H1 (cell line): ENCODE results near the gene MINDY3. TPM values are rescaled to one million over a fixed set of nuclear protein-coding genes. Genes with fewer than 3 reads are reported as not detected.

Experiments used
- CTCF ChIA-PET: fragments of 300-600 bp; sonication (Branson Sonifier 250); formaldehyde crosslinking; loops from one replicate; lab custom pipeline; 2021; ENCODE audit not compliant: partially characterized antibody; lab: Charles Lee
- POLR2A ChIA-PET: fragments of 300-600 bp; sonication (Branson Sonifier 250); formaldehyde crosslinking; loops from one replicate; lab custom pipeline; 2021; ENCODE audit warnings: inconsistent platforms; ENCODE audit not compliant: partially characterized antibody; lab: Charles Lee
- DNase-seq, 2 experiments: peaks; one replicate each; pipeline versions ENCODE4 v3.0.0 to v3.0.0-alpha.2; 2010 to 2022; ENCODE audit warnings: low spot score in 2 of 2, low read depth in 1 of 2, mixed read lengths in 1 of 2
- FAIRE-seq: peaks from 2 replicates; lab custom pipeline; 2011; peaks lifted over from hg19 to GRCh38; lab: Jason Lieb, UNC
- H2AFZ ChIP-seq: 2 replicates; pipeline ENCODE4 v1.8.1; 2012; ENCODE audit warnings: low read length, inconsistent platforms
- H2AK5ac ChIP-seq: 2 replicates; pipeline ENCODE4 v1.6.1; 2013; ENCODE audit warnings: low read depth, low read length
- H2BK120ac ChIP-seq: replicated peaks from 2 replicates; pipeline ENCODE3; 2013; ENCODE audit warnings: low read depth, low read length, inconsistent platforms
- H2BK12ac ChIP-seq: 2 replicates; pipeline ENCODE4 v1.6.1; 2013; ENCODE audit warnings: low read depth, low read length
- H2BK15ac ChIP-seq: 2 replicates; pipeline ENCODE4 v1.6.1; 2013; ENCODE audit warnings: low read length
- H2BK20ac ChIP-seq: 2 replicates; pipeline ENCODE4 v1.6.1; 2013; ENCODE audit warnings: low read length
- H2BK5ac ChIP-seq: 2 replicates; pipeline ENCODE4 v1.6.1; 2013; ENCODE audit warnings: low read depth, low read length
- H3K14ac ChIP-seq: 2 replicates; pipeline ENCODE4 v1.6.1; 2013; ENCODE audit warnings: inconsistent platforms; ENCODE audit not compliant: insufficient read length
- H3K18ac ChIP-seq: 2 replicates; pipeline ENCODE4 v1.6.1; 2013; ENCODE audit warnings: low read length; ENCODE audit errors: extremely low read depth
- H3K23ac ChIP-seq: 2 replicates; pipeline ENCODE4 v1.6.1; 2013; ENCODE audit warnings: inconsistent platforms; ENCODE audit not compliant: insufficient read length
- H3K23me2 ChIP-seq: 2 replicates; pipeline ENCODE4 v1.6.1; 2013; ENCODE audit warnings: low read depth, low read length
- H3K27ac ChIP-seq: 2 replicates; pipeline ENCODE4 v1.6.1; 2011; ENCODE audit warnings: low read depth, low read length, inconsistent platforms
- H3K27me3 ChIP-seq, 4 experiments: replicated peaks in 1 of 4; 1 replicate in 1 of 4; 2 replicates in 3 of 4; pipeline versions ENCODE4 v1.6.1 to v1.8.1; 2011 to 2013; ENCODE audit warnings: low read length in 3 of 4, mild to moderate bottlenecking in 3 of 4, inconsistent platforms in 2 of 4, mixed read lengths in 2 of 4, moderate library complexity in 1 of 4; ENCODE audit not compliant: control insufficient read depth in 3 of 4, insufficient read depth in 3 of 4; ENCODE audit errors: extremely low read depth in 1 of 4
- H3K36me3 ChIP-seq, 4 experiments: 2 replicates each; pipeline versions ENCODE4 v1.6.1 to v1.8.1; 2011 to 2013; ENCODE audit warnings: mild to moderate bottlenecking in 4 of 4, low read length in 3 of 4, moderate library complexity in 2 of 4, control low read depth in 1 of 4, inconsistent platforms in 1 of 4; ENCODE audit not compliant: insufficient read depth in 4 of 4, control insufficient read depth in 2 of 4
- H3K4ac ChIP-seq: replicated peaks from 2 replicates; pipeline ENCODE3; 2013; ENCODE audit warnings: low read length, low read depth, mixed read lengths, inconsistent platforms; ENCODE audit not compliant: insufficient read length
- H3K4me1 ChIP-seq, 4 experiments: replicated peaks in 1 of 4; 1 replicate in 1 of 4; 2 replicates in 3 of 4; pipeline versions ENCODE4 v1.6.1 to v1.8.1; 2011 to 2013; ENCODE audit warnings: low read length in 3 of 4, inconsistent platforms in 2 of 4, mixed read lengths in 1 of 4; ENCODE audit not compliant: insufficient read depth in 4 of 4, control insufficient read depth in 3 of 4
- H3K4me2 ChIP-seq, 2 experiments: 2 replicates each; pipeline versions ENCODE4 v1.6.1 to v1.8.1; 2011 to 2013; ENCODE audit warnings: low read depth in 2 of 2, low read length in 2 of 2, control low read depth in 1 of 2, inconsistent platforms in 1 of 2, mild to moderate bottlenecking in 1 of 2; ENCODE audit not compliant: insufficient read depth in 1 of 2
- H3K4me3 ChIP-seq, 4 experiments: fragments of 200-600, 300-600 bp in 1 of 4; sonication (generic), shearing (Covaris generic), sonication (Bioruptor Twin) in 1 of 4; 2 replicates each; pipeline versions ENCODE4 v1.5.1 to v1.8.1; 2011 to 2016; ENCODE audit warnings: low read length in 4 of 4, low read depth in 3 of 4, control low read depth in 2 of 4, inconsistent platforms in 2 of 4, mild to moderate bottlenecking in 2 of 4, mixed read lengths in 1 of 4, moderate library complexity in 1 of 4; ENCODE audit not compliant: insufficient read depth in 2 of 4; ENCODE audit errors: extremely low read depth in 1 of 4
- H3K56ac ChIP-seq: replicated peaks from 2 replicates; pipeline ENCODE3; 2013; ENCODE audit warnings: low read depth, mild to moderate bottlenecking, mixed read lengths, low read length, inconsistent platforms; ENCODE audit not compliant: insufficient read length
- H3K79me1 ChIP-seq: 2 replicates; pipeline ENCODE4 v1.6.1; 2013; ENCODE audit warnings: low read depth, low read length, control low read depth
- H3K79me2 ChIP-seq, 2 experiments: 2 replicates each; pipeline versions ENCODE4 v1.6.1 to v1.8.1; 2012 to 2013; ENCODE audit warnings: low read length in 2 of 2, mild to moderate bottlenecking in 2 of 2, inconsistent platforms in 1 of 2; ENCODE audit not compliant: insufficient read depth in 2 of 2, control insufficient read depth in 1 of 2
- H3K9ac ChIP-seq, 4 experiments: replicated peaks in 1 of 4; 1 replicate in 1 of 4; 2 replicates in 3 of 4; pipeline versions ENCODE4 v1.6.1 to v1.8.1; 2011 to 2013; ENCODE audit warnings: low read depth in 3 of 4, low read length in 3 of 4, control low read depth in 2 of 4, mild to moderate bottlenecking in 2 of 4, moderate library complexity in 2 of 4, inconsistent platforms in 1 of 4; ENCODE audit errors: extremely low read depth in 1 of 4
- H3K9me3 ChIP-seq, 2 experiments: 2 replicates each; pipeline versions ENCODE4 v1.6.1 to v1.8.1; 2012 to 2013; ENCODE audit warnings: mild to moderate bottlenecking in 2 of 2, moderate library complexity in 2 of 2, control low read depth in 1 of 2, inconsistent platforms in 1 of 2, low read depth in 1 of 2, low read length in 1 of 2, mixed read lengths in 1 of 2; ENCODE audit not compliant: insufficient read depth in 2 of 2
- H4K20me1 ChIP-seq, 2 experiments: replicated peaks in 1 of 2; 2 replicates each; pipeline versions ENCODE3 to v1.8.1; 2011 to 2013; ENCODE audit warnings: inconsistent platforms in 2 of 2, low read length in 2 of 2, mild to moderate bottlenecking in 1 of 2; ENCODE audit not compliant: insufficient read depth in 2 of 2, control insufficient read depth in 1 of 2
- H4K5ac ChIP-seq: 2 replicates; pipeline ENCODE4 v1.6.1; 2013; ENCODE audit warnings: low read length, low read depth, mixed read lengths, inconsistent platforms; ENCODE audit not compliant: insufficient read length
- H4K8ac ChIP-seq: 2 replicates; pipeline ENCODE4 v1.8.0; 2013; ENCODE audit warnings: mild to moderate bottlenecking, moderate library complexity, low read length, inconsistent platforms; ENCODE audit not compliant: insufficient read depth; ENCODE audit errors: extremely low read depth
- H4K91ac ChIP-seq: replicated peaks from 2 replicates; pipeline ENCODE3; 2013; ENCODE audit warnings: low read length, mixed read lengths, inconsistent platforms; ENCODE audit not compliant: insufficient read length
- CBX8 ChIP-seq: fragments of 300-800, 300-1000 bp; sonication (generic); IDR thresholded peaks from 2 replicates; pipeline ENCODE4 v1.7.1; 2016; ENCODE audit warnings: low read depth, low read length, borderline replicate concordance
- CEBPB ChIP-seq: IDR thresholded peaks from 2 replicates; pipeline ENCODE4 v1.6.1; 2012; ENCODE audit warnings: low read depth, low read length
- EGR1 ChIP-seq: IDR thresholded peaks from 2 replicates; pipeline ENCODE4 v1.6.1; 2011; ENCODE audit warnings: low read depth, low read length, borderline replicate concordance
- EP300 ChIP-seq, 2 experiments: IDR thresholded peaks; 1 replicate in 1 of 2; 2 replicates in 1 of 2; pipeline ENCODE4 v1.6.1; 2011 to 2012; ENCODE audit warnings: low read depth in 2 of 2, low read length in 2 of 2, mild to moderate bottlenecking in 2 of 2, borderline replicate concordance in 1 of 2, inconsistent platforms in 1 of 2, moderate library complexity in 1 of 2
- FOSL1 ChIP-seq: IDR thresholded peaks from 2 replicates; pipeline ENCODE4 v1.6.1; 2011; ENCODE audit warnings: mild to moderate bottlenecking, low read depth, low read length, moderate library complexity; ENCODE audit not compliant: insufficient read depth
- GABPA ChIP-seq: IDR thresholded peaks from 2 replicates; pipeline ENCODE4 v1.6.1; 2011; ENCODE audit warnings: mild to moderate bottlenecking, low read length, moderate library complexity, borderline replicate concordance; ENCODE audit not compliant: insufficient read depth
- NRF1 ChIP-seq: IDR thresholded peaks from 2 replicates; pipeline ENCODE4 v1.6.1; 2011; ENCODE audit warnings: mild to moderate bottlenecking, low read depth, low read length, improper control_type of control experiment
- POLR2AphosphoS5 ChIP-seq: IDR thresholded peaks from 2 replicates; pipeline ENCODE4 v1.6.1; 2011; ENCODE audit warnings: low read depth, low read length
- SP2 ChIP-seq: IDR thresholded peaks from 2 replicates; pipeline ENCODE4 v1.6.1; 2012; ENCODE audit warnings: mild to moderate bottlenecking, low read length, inconsistent platforms
- SP4 ChIP-seq: IDR thresholded peaks from 2 replicates; pipeline ENCODE4 v1.6.1; 2012; ENCODE audit warnings: low read length, inconsistent platforms
- TAF7 ChIP-seq: optimal IDR thresholded peaks from 2 replicates; pipeline ENCODE3; 2011; ENCODE audit warnings: low read depth, mild to moderate bottlenecking, inconsistent platforms, low read length, moderate library complexity, borderline replicate concordance
- YY1 ChIP-seq: IDR thresholded peaks from 2 replicates; pipeline ENCODE4 v1.6.1; 2011; ENCODE audit warnings: low read depth, mild to moderate bottlenecking, low read length
- WGBS, 2 experiments: shearing (Covaris generic) in 1 of 2; methylation state at CpG; one replicate each; pipeline versions ENCODE4 v1.1.6 to v1.1.7; 2013 to 2015; ENCODE audit warnings: low lambda C conversion rate in 2 of 2, mixed read lengths in 2 of 2, inconsistent platforms in 1 of 2, low coverage in 1 of 2, missing lambda C conversion rate in 1 of 2; ENCODE audit not compliant: insufficient replicate concordance in 2 of 2, insufficient coverage in 1 of 2, insufficient read length in 1 of 2; ENCODE audit errors: extremely low coverage in 1 of 2, missing lambda C conversion rate in 1 of 2; 5-methylcytosine and 5-hydroxymethylcytosine counted together
- polyA plus RNA-seq, 7 experiments: library from polyadenylated mRNA; depleted of rRNA in 3 of 7; stranded (reverse) in 5 of 7; unstranded in 2 of 7; fragments of >200 nt in 5 of 7; fragments of 200-250 nt in 2 of 7; gene quantifications; 1 replicate in 5 of 7; 2 replicates in 1 of 7; 4 replicates in 1 of 7; pipeline versions ENCODE4 v1.2.1 to v1.2.3, GENCODE V29; 2011 to 2013; ENCODE audit warnings: missing spikeins in 2 of 7, mixed read lengths in 2 of 7
- total RNA-seq: library from RNA; stranded (reverse); fragmentation: NEBNext Ultra II Directional; extraction: Animal tissue kit (Norgen Biotek cat#: 25700); gene quantifications from 2 replicates; pipeline ENCODE4 v1.2.1, GENCODE V29; 2021
- TF ChIP-seq, protein P1 (sequence below): IDR thresholded peaks from 2 replicates; pipeline ENCODE4 v1.6.1; 2012; ENCODE audit warnings: inconsistent platforms

The MINDY3 gene
- total and polyA plus RNA-seq, 2 of the 8 experiments (the other 6 are each of a cell fraction or from before 2014, with no cell fraction given): 4.6 to 13.6 TPM

DNA sequence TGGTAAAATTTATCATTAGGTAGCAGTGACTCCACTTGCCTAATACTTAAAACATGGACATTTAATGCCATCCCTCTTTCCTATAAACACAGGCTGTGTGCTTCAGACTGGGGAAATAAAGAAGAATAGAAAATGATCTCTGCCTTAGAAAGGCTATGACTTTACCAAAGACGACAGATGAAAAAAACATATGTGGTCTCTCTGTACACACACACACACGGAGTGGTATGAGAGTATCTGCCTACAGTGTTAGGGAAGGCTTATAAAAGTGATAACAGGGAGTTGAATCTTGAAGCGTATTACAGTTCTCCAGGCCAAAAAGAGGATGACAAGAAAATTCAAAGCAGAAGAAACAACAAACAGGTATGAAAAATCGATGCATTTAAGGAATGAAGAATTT is 38.2 kb downstream of the MINDY3 start:
- H2BK12ac ChIP-seq: no peak overlapping the region
- H3K79me2 ChIP-seq: no peaks in the 10 kb centered on the region
- no peaks in the 10 kb centered on the region for H3K79me1 ChIP-seq
- no peak overlapping the region for H3K4me3 ChIP-seq
- H2BK20ac ChIP-seq: no peak overlapping the region
- H4K20me1 ChIP-seq: no peaks in the 10 kb centered on the region
- DNase-seq: no peak
- no peak for FAIRE-seq
- no peak overlapping the region for H2BK15ac ChIP-seq
- no peaks in the 10 kb centered on the region; a peak in 1 of 8 replicates for H3K36me3 ChIP-seq
- no peak overlapping the region for H4K91ac ChIP-seq
- H2BK120ac ChIP-seq: no peak overlapping the region
- no peak overlapping the region for H2AFZ ChIP-seq
- H3K18ac ChIP-seq: no peak overlapping the region
- H3K14ac ChIP-seq: no peak overlapping the region
- no peak overlapping the region for H4K8ac ChIP-seq
- H3K27ac ChIP-seq: no peak overlapping the region
- H4K5ac ChIP-seq: no peak overlapping the region
- H3K9me3 ChIP-seq: no peaks in the 10 kb centered on the region
- no peaks in the 10 kb centered on the region for H3K4me1 ChIP-seq
- ChIA-PET CTCF (interaction anchor here (1.1 kb wide), 1 partner anchor 103 kb away, joined by 3 read pairs; the partner anchor contains the start of gene ITGA8), POLR2A (no interaction called here)
- no peak overlapping the region for H3K4me2 ChIP-seq
- 86% methylated on average over 4 of the region's 4 CpGs; no CpG with 5 or more reads in 1 of the 2 experiments for WGBS, 2 experiments
- H3K23me2 ChIP-seq: no peaks in the 10 kb centered on the region
- no peak overlapping the region for H3K9ac ChIP-seq
- TF ChIP-seq EP300 (IDR thresholded peaks at IDR 0.05; ENCODE audit: borderline replicate concordance in 1 of 2, low read depth in 2 of 2, low read length in 2 of 2) (no peak), EGR1 (no peak), POLR2AphosphoS5 (no peak), NRF1 (no peak), TAF7 (no peak), CBX8 (no peak), SP4 (no peak), SP2 (no peak), FOSL1 (no peak), YY1 (no peak), CEBPB (no peak), GABPA (no peak)
- TF ChIP-seq, protein P1, sequence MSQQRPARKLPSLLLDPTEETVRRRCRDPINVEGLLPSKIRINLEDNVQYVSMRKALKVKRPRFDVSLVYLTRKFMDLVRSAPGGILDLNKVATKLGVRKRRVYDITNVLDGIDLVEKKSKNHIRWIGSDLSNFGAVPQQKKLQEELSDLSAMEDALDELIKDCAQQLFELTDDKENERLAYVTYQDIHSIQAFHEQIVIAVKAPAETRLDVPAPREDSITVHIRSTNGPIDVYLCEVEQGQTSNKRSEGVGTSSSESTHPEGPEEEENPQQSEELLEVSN: no peak
- H3K4ac ChIP-seq: no peak overlapping the region
- H2BK5ac ChIP-seq: no peak overlapping the region
- H3K23ac ChIP-seq: no peak overlapping the region
- no peak overlapping the region for H2AK5ac ChIP-seq
- H3K56ac ChIP-seq: no peak overlapping the region
- H3K27me3 ChIP-seq: no peaks in the 10 kb centered on the region
